SK-N-SH treated with all-trans-retinoic acid at 6 μM for 48 hours (cell line): Measurements from ENCODE around the gene PRMT5.

Experiments
- ARNTL ChIP-seq: fragments of 450-650 bp; formaldehyde crosslinking; IDR thresholded peaks from 2 replicates; pipeline ENCODE4 v1.5.0; 2020; ENCODE audit warnings: low read depth, mild to moderate bottlenecking, moderate library complexity, borderline replicate concordance
- ISL1 ChIP-seq: fragments of 250-450 bp; sonication (Bioruptor Pico); IDR thresholded peaks from 2 replicates; pipeline ENCODE4 v2.1.2; 2022; ENCODE audit warnings: mild to moderate bottlenecking, moderate library complexity
- PATZ1 ChIP-seq: fragments of 250-450 bp; sonication (Bioruptor Pico); IDR thresholded peaks from 2 replicates; pipeline ENCODE4 v1.8.0; 2020; ENCODE audit warnings: mild to moderate bottlenecking, moderate library complexity, borderline replicate concordance
- PPARA ChIP-seq: fragments of 250-450 bp; sonication (Bioruptor Pico); IDR thresholded peaks from 2 replicates; pipeline ENCODE4 v1.5.0; 2020; ENCODE audit warnings: mild to moderate bottlenecking, borderline replicate concordance
- RARB ChIP-seq: fragments of 250-450 bp; sonication (Bioruptor Pico); IDR thresholded peaks from 2 replicates; pipeline ENCODE4 v1.8.0; 2021; ENCODE audit warnings: mild to moderate bottlenecking, moderate library complexity
- SNAI2 ChIP-seq: fragments of 250-450 bp; sonication (Bioruptor Pico); IDR thresholded peaks from 2 replicates; pipeline ENCODE4 v1.5.0; 2020; ENCODE audit warnings: mild to moderate bottlenecking, moderate library complexity
- TCF4 ChIP-seq: fragments of 250-450 bp; sonication (Bioruptor Pico); IDR thresholded peaks from 2 replicates; pipeline ENCODE4 v1.8.0; 2021; ENCODE audit warnings: mild to moderate bottlenecking, moderate library complexity, borderline replicate concordance
- ZFP3 ChIP-seq: fragments of 250-450 bp; sonication (Bioruptor Pico); IDR thresholded peaks from 2 replicates; pipeline ENCODE4 v1.5.0; 2020; ENCODE audit warnings: mild to moderate bottlenecking, moderate library complexity
- ZFP30 ChIP-seq: fragments of 450-650 bp; formaldehyde crosslinking; IDR thresholded peaks from 2 replicates; pipeline ENCODE4 v1.5.0; 2022; ENCODE audit warnings: mild to moderate bottlenecking, moderate library complexity
- ZNF70 ChIP-seq: fragments of 450-650 bp; formaldehyde crosslinking; IDR thresholded peaks from 2 replicates; pipeline ENCODE4 v1.5.0; 2020; ENCODE audit warnings: mild to moderate bottlenecking, moderate library complexity

GRCh38 chr14:22896356-22896755, 32.8 kb downstream of the PRMT5 start:
- no peak for TF ChIP-seq PATZ1
- no peak for TF ChIP-seq PPARA (CRISPR knock-in tag)
- TF ChIP-seq ZFP3, result no peak
- TF ChIP-seq RARB (CRISPR knock-in tag), result no peak
- no peak for TF ChIP-seq TCF4 (CRISPR knock-in tag)
- TF ChIP-seq ZFP30 (CRISPR knock-in tag), result no peak
- TF ChIP-seq ISL1 (CRISPR knock-in tag), result no peak
- TF ChIP-seq ZNF70 (CRISPR knock-in tag), result no peak
- no peak for TF ChIP-seq ARNTL (CRISPR knock-in tag)
- TF ChIP-seq SNAI2, result no peak
